ENCODE results near the gene PCDHGA11.

- TF ChIP-seq CTCF (IDR thresholded peaks at IDR 0.05) = no peak
- no peak for TF ChIP-seq EZH2 (IDR thresholded peaks at IDR 0.05)
These were observed 28.2 kb upstream of the PCDHGA11 start, which contains the start of gene PCDHGA8 for GRCh38 chr5:141392429-141393198.
